Muscle layer of duodenum (tissue), 2 donors: ENCODE results near the gene DOCK9.

Experiments used
- H3K27ac ChIP-seq: one replicate; pipeline ENCODE4 v1.7.0; 2013; ENCODE audit warnings: mild to moderate bottlenecking, low read length
- H3K27me3 ChIP-seq: one replicate; pipeline ENCODE4 v1.7.0; 2013; ENCODE audit warnings: low read depth, mild to moderate bottlenecking, control low read depth, low read length
- H3K36me3 ChIP-seq, 2 donors: one replicate each; pipeline ENCODE4 v1.7.0; 2013; ENCODE audit warnings: low read length in 2 of 2, control low read depth in 1 of 2, mild to moderate bottlenecking in 1 of 2; ENCODE audit not compliant: insufficient read depth in 2 of 2, control insufficient read depth in 1 of 2
- H3K4me1 ChIP-seq, 2 donors: one replicate each; pipeline ENCODE4 v1.7.0; 2013; ENCODE audit warnings: low read length in 2 of 2, mild to moderate bottlenecking in 2 of 2, control low read depth in 1 of 2, moderate library complexity in 1 of 2; ENCODE audit not compliant: insufficient read depth in 2 of 2, control insufficient read depth in 1 of 2
- H3K4me3 ChIP-seq, 2 donors: one replicate each; pipeline ENCODE4 v1.7.0; 2013; ENCODE audit warnings: low read length in 2 of 2, low read depth in 1 of 2, mild to moderate bottlenecking in 1 of 2
- H3K9me3 ChIP-seq, 2 donors: one replicate each; pipeline ENCODE4 v1.7.0; 2013; ENCODE audit warnings: low read length in 2 of 2, control low read depth in 1 of 2, mild to moderate bottlenecking in 1 of 2; ENCODE audit not compliant: control insufficient read depth in 1 of 2
- donor health status: healthy.

DOCK9 gene

DNA sequence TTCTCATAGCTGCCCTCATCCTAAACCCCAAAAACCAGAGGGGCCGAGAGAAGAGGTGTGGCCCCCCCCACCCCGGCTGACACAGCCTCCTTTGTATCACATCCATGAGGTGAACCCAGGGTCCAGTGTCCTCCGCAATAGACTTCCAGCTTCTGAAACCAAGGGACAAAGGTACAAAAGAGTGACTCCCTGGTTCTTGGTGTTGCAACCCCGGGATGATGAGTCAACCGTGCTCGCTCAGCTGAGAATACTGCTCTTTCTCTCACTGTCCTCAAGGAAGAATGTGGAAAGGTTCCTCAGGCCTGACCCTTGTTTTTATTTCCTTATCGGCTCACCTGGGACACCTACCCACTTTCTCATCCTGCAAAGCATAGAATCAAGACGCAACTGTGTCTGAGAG, 230.9 kb downstream of the DOCK9 start:
- Histone ChIP-seq H3K36me3 (no peaks in the 10 kb centered on the region), H3K9me3 (no peaks in the 10 kb centered on the region)

More for the DNA sequence above, 230.9 kb downstream of the DOCK9 start:
- H3K4me3 ChIP-seq: no peak overlapping the region
- H3K4me1 ChIP-seq: peaks cover 0 to 8% of the 10 kb centered on the region in 2 donors
- H3K27ac ChIP-seq: no peak overlapping the region
- no peaks in the 10 kb centered on the region for H3K27me3 ChIP-seq
